ENCODE data around the gene MOXD1. TPM values are rescaled to one million over a fixed set of nuclear protein-coding genes. Genes with fewer than 3 reads are reported as not detected.
A peak's percentile ranks its signal among the peaks of the same experiment; 100 is the strongest.

MOXD1 gene
- polyA plus RNA-seq, 1 of the 3 experiments (the other 2 are of a cell fraction): 252 TPM

GRCh38 chr6:132368916-132369481 lies 32.3 kb downstream of the MOXD1 start:
- peaks cover 10 to 20% of the 10 kb centered on the region in 2 experiments for H3K36me3 ChIP-seq (replicated peaks in 1 of 2; ENCODE audit: control insufficient read depth in 1 of 2, insufficient read depth in 2 of 2, low read length in 1 of 2)
- H3K9ac ChIP-seq: peak overlapping the region; percentile 78; the same call in 1 of the 2 replicates
- H3K4me3 ChIP-seq (ENCODE audit: low read depth in 2 of 2, low read length in 1 of 2): no peak overlapping the region
- no peak for TF ChIP-seq ZBTB33 (IDR thresholded peaks at IDR 0.05; ENCODE audit: borderline replicate concordance, low read depth)
- no peak for TF ChIP-seq MAX (IDR thresholded peaks at IDR 0.05; ENCODE audit: low read depth)
- TF ChIP-seq USF1 (IDR thresholded peaks at IDR 0.05; ENCODE audit: borderline replicate concordance, low read depth): no peak
- TF ChIP-seq MXI1 (IDR thresholded peaks at IDR 0.05; ENCODE audit: low read depth, low read length): no peak
- TF ChIP-seq NRF1 (IDR thresholded peaks at IDR 0.05; ENCODE audit: low read depth, low read length): no peak
- no peak for TF ChIP-seq RFX5 (IDR thresholded peaks at IDR 0.05; ENCODE audit: low read length)
- no peak for TF ChIP-seq MEF2A (IDR thresholded peaks at IDR 0.05; ENCODE audit: borderline replicate concordance, low read depth)
- no peak for TF ChIP-seq POLR2AphosphoS5 (IDR thresholded peaks at IDR 0.05; ENCODE audit: low read depth, low read length)
- TF ChIP-seq SMC3 (IDR thresholded peaks at IDR 0.05; ENCODE audit: low read depth, low read length): no peak
- no peak for TF ChIP-seq GABPA (IDR thresholded peaks at IDR 0.05; ENCODE audit: low read depth)
- TF ChIP-seq FOSL2 (IDR thresholded peaks at IDR 0.05; ENCODE audit: borderline replicate concordance, low read depth): no peak
- no peak for TF ChIP-seq REST (IDR thresholded peaks at IDR 0.05; ENCODE audit: low read depth, low read length)
- TF ChIP-seq PBX3 (IDR thresholded peaks at IDR 0.05): no peak
- TF ChIP-seq ELF1 (IDR thresholded peaks at IDR 0.05): no peak
- TF ChIP-seq TCF12 (IDR thresholded peaks at IDR 0.05): no peak
- TF ChIP-seq RAD21 (IDR thresholded peaks at IDR 0.05; ENCODE audit: low read length): no peak
- no peak for TF ChIP-seq JUND (IDR thresholded peaks at IDR 0.05)
- CTCF ChIA-PET: interaction anchor here (1.2 to 1.5 kb wide), 2 partner anchors 9 to 90 kb away, joined by 3 to 5 read pairs; no protein-coding TSS in a partner anchor
- no peak for DNase-seq
- peaks cover 0 to 4% of the 10 kb centered on the region in 2 experiments; a peak in 2 of 4 replicates for H3K4me1 ChIP-seq (ENCODE audit: control insufficient read depth in 1 of 2, insufficient read depth in 2 of 2, low read depth in 1 of 2, low read length in 1 of 2)
- no peaks in the 10 kb centered on the region for H3K9me2 ChIP-seq
- no peaks in the 10 kb centered on the region for H4K20me1 ChIP-seq (ENCODE audit: insufficient read depth)
- WGBS (ENCODE audit: low lambda C conversion rate): 18% methylated on average over 7 of the region's 7 CpGs
- peak overlapping the region; percentile 71 to 88 for H3K27ac ChIP-seq (ENCODE audit: low read depth in 2 of 2, low read length in 1 of 2)
- POLR2A ChIA-PET: no interaction called here
- no peaks in the 10 kb centered on the region for H3K9me3 ChIP-seq
- H3K27me3 ChIP-seq (ENCODE audit: insufficient read depth): no peaks in the 10 kb centered on the region
- H2AFZ ChIP-seq (ENCODE audit: low read depth): peak overlapping the region; percentile 70; the same call in 1 of the 2 replicates
- H3F3A ChIP-seq (replicated peaks; ENCODE audit: insufficient read depth): peaks cover 20% of the 10 kb centered on the region
- no peaks in the 10 kb centered on the region for H3K79me2 ChIP-seq (ENCODE audit: insufficient read depth)
- peak overlapping the region; percentile 75 for H3K4me2 ChIP-seq

All from SK-N-SH (cell line).